ENCODE measurements around the gene NAALADL2. TPM values are rescaled to one million over a fixed set of nuclear protein-coding genes. Genes with fewer than 3 reads are reported as not detected.

NAALADL2 gene
- total and polyA plus RNA-seq, 2 of the 8 experiments (the other 6 are each of a cell fraction or from before 2014, with no cell fraction given): 0.12 to 0.22 TPM

DNA sequence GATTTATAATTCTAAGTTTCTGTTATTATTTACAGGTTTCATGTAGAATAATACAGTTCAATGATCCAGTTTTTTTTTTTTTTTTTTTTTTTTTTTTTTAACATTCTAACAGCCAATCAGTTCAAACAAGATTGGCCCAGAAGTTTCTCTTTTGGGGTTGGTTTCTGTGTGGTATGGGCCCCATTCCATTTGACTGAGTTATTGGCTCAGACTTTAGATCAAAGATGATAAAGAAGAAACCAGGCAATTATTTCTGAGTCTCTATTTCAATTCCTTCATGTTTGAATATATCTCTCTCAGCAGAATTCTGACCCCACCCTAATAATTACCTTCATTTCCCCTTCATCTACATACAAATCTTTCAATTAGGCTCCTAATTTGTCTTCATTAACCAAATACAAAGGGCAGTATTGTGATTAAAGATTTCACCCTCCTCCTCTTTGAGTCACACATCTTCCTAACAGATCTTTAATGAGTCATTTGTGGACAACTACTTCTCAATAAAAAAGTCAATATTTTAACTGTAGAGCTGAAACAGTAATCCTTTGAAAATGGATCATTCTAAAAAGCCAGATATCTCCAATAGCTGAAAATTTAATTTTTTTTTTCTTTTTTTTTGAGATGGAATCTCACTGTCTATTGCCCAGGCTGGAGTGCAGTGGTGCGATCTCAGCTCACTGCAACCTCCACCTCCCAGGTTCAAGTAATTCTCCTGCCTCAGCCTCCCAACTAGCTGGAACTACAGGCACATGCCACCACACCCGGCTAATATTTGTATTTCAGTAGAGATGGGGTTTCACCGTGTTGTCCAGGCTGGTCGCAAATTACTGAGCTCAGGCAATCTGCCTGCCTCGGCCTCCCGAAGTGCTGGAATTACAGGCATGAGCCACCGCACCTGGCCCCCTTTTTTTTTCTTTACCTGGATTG, 878.8 kb downstream of the NAALADL2 start (continued):
- TF ChIP-seq CBX8 (IDR thresholded peaks at IDR 0.05; ENCODE audit: borderline replicate concordance, low read depth, low read length) (no peak), SUZ12 (IDR thresholded peaks at IDR 0.05; ENCODE audit: low read length) (no peak)
